GM18861 (cell line): ENCODE data around the gene GGA2.
"Not testable (repeated sequence)": the region's sequence is repeated elsewhere in the genome, so short reads cannot be mapped to it uniquely, and the experiment has no call there.

ENCODE experiments used
- ATAC-seq: cut with Tn5 transposase; IDR thresholded peaks from one replicate; pipeline ENCODE4 v1.9.1; 2021; ENCODE audit not compliant: unreplicated experiment

The GGA2 gene

GRCh38 chr16:23523876-23524385 is 13.6 kb upstream of the GGA2 start:
- no peak for ATAC-seq

- ATAC-seq = no peak
These were observed 13.0 kb upstream of the GGA2 start for GRCh38 chr16:23523321-23523720.

GRCh38 chr16:23521965-23522364 is 11.7 kb upstream of the GGA2 start:
- no peak for ATAC-seq

- no peak for ATAC-seq
These were observed 10.9 kb upstream of the GGA2 start for GRCh38 chr16:23521037-23521743.

GRCh38 chr16:23520500-23520899 is 10.2 kb upstream of the GGA2 start:
- no peak for ATAC-seq

- ATAC-seq = no peak
These were observed 9.0 kb upstream of the GGA2 start for GRCh38 chr16:23519282-23519681.

GRCh38 chr16:23518435-23518891 is 8.2 kb upstream of the GGA2 start:
- peak; percentile 47 for ATAC-seq

- no peak for ATAC-seq
These were observed 6.3 kb upstream of the GGA2 start for GRCh38 chr16:23516366-23517137.

DNA sequence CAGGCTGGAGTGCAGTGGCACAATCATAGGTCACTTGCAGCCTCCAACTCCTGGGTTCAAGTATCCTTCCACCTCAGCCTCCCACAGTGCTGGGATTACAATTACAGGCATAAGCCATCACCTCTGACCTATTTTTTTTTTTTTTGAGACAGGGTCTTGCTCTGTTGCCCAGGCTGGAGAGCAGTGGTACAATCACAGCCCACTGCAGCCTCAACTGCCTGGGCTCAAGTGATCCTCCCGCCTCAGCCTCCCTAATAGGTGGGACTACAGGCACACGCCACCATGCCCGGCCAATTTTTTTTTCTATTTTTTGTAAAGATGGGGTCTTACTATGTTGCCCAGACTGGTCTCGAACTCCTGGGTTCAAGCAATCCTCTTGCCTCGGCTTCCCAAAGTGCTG is 5.6 kb upstream of the GGA2 start:
- no peak for ATAC-seq

DNA sequence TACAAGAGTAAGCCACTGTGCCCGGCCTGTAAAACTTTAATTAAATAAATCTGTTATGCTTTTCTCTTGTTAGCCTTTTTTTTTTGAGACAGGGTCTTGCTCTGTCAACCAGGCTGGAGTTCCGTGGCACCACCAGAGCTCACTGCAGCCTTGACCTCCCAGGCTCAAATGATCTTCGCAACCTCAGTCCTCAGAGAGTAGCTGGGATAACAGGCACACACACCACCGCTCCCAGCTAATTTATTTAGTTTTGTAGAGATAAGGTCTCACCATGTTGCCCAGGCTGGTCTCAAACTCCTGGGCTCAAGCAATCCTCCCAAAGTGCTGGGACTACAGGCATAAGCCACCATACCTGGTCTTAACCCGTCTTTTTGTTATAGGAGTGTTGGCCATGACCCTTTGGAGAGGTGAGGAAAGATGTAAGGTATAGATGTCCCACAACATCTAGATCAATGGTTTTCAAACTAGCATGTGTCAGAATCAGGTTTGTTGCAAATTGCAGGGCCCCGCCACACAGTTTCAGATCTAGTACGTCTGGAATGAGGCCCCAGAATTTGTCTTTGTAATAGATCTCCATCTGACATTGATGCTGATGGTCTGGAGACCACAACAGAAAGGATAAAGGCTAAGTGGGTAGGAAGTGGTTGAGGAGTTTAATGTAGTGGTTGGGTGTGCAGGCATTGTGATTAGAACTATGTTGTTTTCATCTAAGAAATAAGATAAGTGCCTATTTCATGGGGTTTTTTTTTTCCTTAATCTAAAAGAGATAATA is 4.3 kb upstream of the GGA2 start:
- ATAC-seq = no peak

GRCh38 chr16:23512168-23512695 is 1.9 kb upstream of the GGA2 start:
- no peak for ATAC-seq

- no peak for ATAC-seq
These were observed 1.4 kb upstream of the GGA2 start for GRCh38 chr16:23511731-23512130.

DNA sequence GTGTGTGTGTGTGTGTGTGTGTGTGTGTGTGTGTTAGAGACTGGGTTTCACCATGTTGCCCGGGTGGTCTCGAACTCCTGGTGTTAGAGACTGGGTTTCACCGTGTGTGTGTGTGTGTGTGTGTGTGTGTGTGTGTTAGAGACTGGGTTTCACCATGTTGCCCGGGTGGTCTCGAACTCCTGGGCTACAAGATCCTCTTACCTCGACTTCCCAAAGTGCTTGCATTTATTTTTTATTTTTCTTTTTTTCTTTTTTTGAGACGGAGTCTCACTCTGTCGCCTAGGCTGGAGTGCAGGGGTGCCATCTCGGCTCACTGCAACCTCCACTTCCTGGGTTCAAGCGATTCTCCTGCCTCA is 599 bp upstream of the GGA2 start:
- not testable (repeated sequence) for ATAC-seq

DNA sequence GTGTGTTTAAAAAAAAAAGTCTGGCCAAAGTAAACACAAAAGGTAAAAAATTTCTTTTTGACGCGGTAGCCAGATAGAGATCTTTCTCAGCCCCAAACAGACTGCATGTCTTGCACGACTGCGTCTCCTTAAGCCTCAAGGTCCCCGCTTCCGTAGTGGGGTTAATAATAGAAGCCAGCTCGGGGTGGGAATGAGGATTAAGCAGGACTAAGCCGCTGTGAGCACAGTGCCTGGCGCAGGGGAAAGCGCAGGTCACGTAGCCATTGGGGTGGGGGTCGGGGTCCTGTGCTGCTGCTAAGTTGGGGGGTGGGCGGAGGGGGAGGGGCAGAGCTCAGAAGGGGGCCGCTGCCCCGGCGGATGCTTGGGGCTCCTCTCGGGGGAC is 521 bp downstream of the GGA2 start:
- ATAC-seq = no peak

- ATAC-seq = no peak
These were observed 896 bp downstream of the GGA2 start for GRCh38 chr16:23509441-23509754.

- no peak for ATAC-seq
These were observed 1.5 kb downstream of the GGA2 start for GRCh38 chr16:23508589-23509440.

DNA sequence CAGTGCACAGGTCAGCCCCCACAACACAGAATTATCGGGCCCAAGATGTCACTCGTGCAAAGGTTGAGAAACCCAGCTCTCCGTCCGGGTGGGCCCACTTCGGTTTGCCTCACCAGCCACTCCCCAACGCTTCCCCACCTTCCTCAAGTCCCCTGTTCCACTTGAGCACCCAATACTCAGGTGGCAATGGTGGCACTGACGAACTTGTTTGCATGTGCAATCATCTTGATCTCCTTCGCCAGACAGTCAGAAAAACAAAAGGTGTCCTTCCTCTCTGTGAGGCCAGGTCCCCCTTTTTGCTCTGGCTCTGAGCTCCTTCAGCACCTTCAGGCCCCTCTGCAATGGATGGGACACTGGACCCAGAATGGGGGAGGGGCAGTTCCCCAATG is 3.7 kb downstream of the GGA2 start:
- no peak for ATAC-seq

- ATAC-seq = no peak
These were observed 4.4 kb downstream of the GGA2 start for GRCh38 chr16:23505671-23506605.

GRCh38 chr16:23505180-23505665 is 5.1 kb downstream of the GGA2 start:
- ATAC-seq = no peak
